ENCODE data around the gene SLIT1.

- TF ChIP-seq ZNF8 (CRISPR knock-in tag; IDR thresholded peaks at IDR 0.05) (no peak), RARB (CRISPR knock-in tag; IDR thresholded peaks at IDR 0.05) (no peak), ARNTL (CRISPR knock-in tag; IDR thresholded peaks at IDR 0.05; ENCODE audit: borderline replicate concordance, low read depth) (no peak), PATZ1 (CRISPR knock-in tag; IDR thresholded peaks at IDR 0.05; ENCODE audit: borderline replicate concordance) (no peak), TOX (CRISPR knock-in tag; IDR thresholded peaks at IDR 0.05; ENCODE audit: borderline replicate concordance) (no peak), ZFP3 (CRISPR knock-in tag; IDR thresholded peaks at IDR 0.05) (no peak), ZNF70 (CRISPR knock-in tag; IDR thresholded peaks at IDR 0.05) (no peak)
These were observed 145.5 kb downstream of the SLIT1 start for GRCh38 chr10:97040248-97040584.
